Endodermal cell (in vitro differentiated cells): Measurements from ENCODE around the gene ALDH9A1. TPM values are rescaled to one million over a fixed set of nuclear protein-coding genes. Genes with fewer than 3 reads are reported as not detected.

Experiments
- DNase-seq: peaks from one replicate; pipeline ENCODE4 v3.0.0-alpha.2; 2017
- H3K27ac ChIP-seq: 2 replicates; pipeline ENCODE4 v1.5.1; 2013; ENCODE audit warnings: mild to moderate bottlenecking, low read depth, low read length, moderate library complexity
- H3K27me3 ChIP-seq: 2 replicates; pipeline ENCODE4 v1.6.1; 2013; ENCODE audit warnings: mild to moderate bottlenecking, low read length, moderate library complexity; ENCODE audit not compliant: insufficient read depth, control insufficient read depth, poor library complexity, severe bottlenecking
- H3K36me3 ChIP-seq: 2 replicates; pipeline ENCODE4 v1.7.0; 2013; ENCODE audit warnings: mild to moderate bottlenecking, low read length, moderate library complexity; ENCODE audit not compliant: control insufficient read depth, insufficient read depth
- H3K4me1 ChIP-seq: one replicate; pipeline ENCODE4 v1.7.0; 2013; ENCODE audit warnings: low read length; ENCODE audit not compliant: control insufficient read depth, insufficient read depth
- H3K4me3 ChIP-seq: 2 replicates; pipeline ENCODE4 v1.5.1; 2013; ENCODE audit warnings: mild to moderate bottlenecking, low read length, moderate library complexity
- H3K9ac ChIP-seq: 2 replicates; pipeline ENCODE4 v1.6.1; 2013; ENCODE audit warnings: mild to moderate bottlenecking, low read length, moderate library complexity; ENCODE audit not compliant: poor library complexity, severe bottlenecking; ENCODE audit errors: extremely low read depth
- H3K9me3 ChIP-seq: 2 replicates; pipeline ENCODE4 v1.6.1; 2013; ENCODE audit warnings: mild to moderate bottlenecking, low read length, moderate library complexity; ENCODE audit not compliant: control insufficient read depth
- H3K27ac Mint-ChIP-seq: 2 replicates; pipeline ENCODE4 v1.8.0; 2020; ENCODE audit warnings: mixed read lengths
- H3K27me3 Mint-ChIP-seq: 2 replicates; pipeline ENCODE4 v1.8.0; 2021; ENCODE audit warnings: mild to moderate bottlenecking, mixed read lengths; ENCODE audit not compliant: insufficient read depth
- H3K36me3 Mint-ChIP-seq: 2 replicates; pipeline ENCODE4 v1.8.0; 2020; ENCODE audit warnings: low read depth, mixed read lengths
- H3K4me1 Mint-ChIP-seq: 2 replicates; pipeline ENCODE4 v1.8.0; 2020; ENCODE audit warnings: mixed read lengths
- H3K4me3 Mint-ChIP-seq: 2 replicates; pipeline ENCODE4 v1.8.0; 2020; ENCODE audit warnings: mild to moderate bottlenecking, moderate library complexity, mixed read lengths
- H3K9me3 Mint-ChIP-seq: 2 replicates; pipeline ENCODE4 v1.8.0; 2020; ENCODE audit warnings: mild to moderate bottlenecking, mixed read lengths
- WGBS, 2 experiments: methylation state at CpG; one replicate each; pipeline versions ENCODE4 v1.1.5 to v1.1.7; 2013; ENCODE audit warnings: missing lambda C conversion rate in 2 of 2, mixed read lengths in 1 of 2; ENCODE audit not compliant: insufficient coverage in 1 of 2, insufficient read length in 1 of 2; 5-methylcytosine and 5-hydroxymethylcytosine counted together
- total RNA-seq, 2 donors: library from RNA; stranded (reverse); fragmentation: NEBNext Ultra II Directional in 1 of 2; extraction: Animal tissue kit (Norgen Biotek cat#: 25700) in 1 of 2; gene quantifications; 2 replicates in 1 of 2; 3 replicates in 1 of 2; pipeline ENCODE4 v1.2.1, GENCODE V29; 2021
- TF ChIP-seq, protein P1 (sequence below): fragments of 200-600 bp; sonication (generic); conservative IDR thresholded peaks from 2 replicates; pipeline ENCODE4 v1.5.0; 2021; ENCODE audit warnings: antibody characterized with exemption, mild to moderate bottlenecking

The ALDH9A1 gene
- total RNA-seq, 2 donors from 2014 or later, result 47.6 to 52.2 TPM

GRCh38 chr1:165696625-165697100 is 1.7 kb downstream of the ALDH9A1 start:
- peaks cover 7% of the 10 kb centered on the region for H3K4me1 Mint-ChIP-seq

GRCh38 chr1:165695031-165695430 is 3.3 kb downstream of the ALDH9A1 start:
- Histone ChIP-seq H3K27me3 (no peaks in the 10 kb centered on the region), H3K27ac (no peak overlapping the region), H3K36me3 (peaks cover 10% of the 10 kb centered on the region), H3K4me1 (no peaks in the 10 kb centered on the region), H3K9me3 (peaks cover 8% of the 10 kb centered on the region), H3K9ac (no peak overlapping the region), H3K4me3 (no peak overlapping the region)
- WGBS, 2 experiments, result 94% methylated on average over 6 to 7 of the region's 7 CpGs
- Mint-ChIP-seq H3K27me3 (no peaks in the 10 kb centered on the region), H3K4me1 (peaks cover 7% of the 10 kb centered on the region), H3K36me3 (peaks cover 47% of the 10 kb centered on the region), H3K9me3 (peaks cover 31% of the 10 kb centered on the region), H3K4me3 (no peak overlapping the region), H3K27ac (no peak overlapping the region)
- TF ChIP-seq, protein P1, sequence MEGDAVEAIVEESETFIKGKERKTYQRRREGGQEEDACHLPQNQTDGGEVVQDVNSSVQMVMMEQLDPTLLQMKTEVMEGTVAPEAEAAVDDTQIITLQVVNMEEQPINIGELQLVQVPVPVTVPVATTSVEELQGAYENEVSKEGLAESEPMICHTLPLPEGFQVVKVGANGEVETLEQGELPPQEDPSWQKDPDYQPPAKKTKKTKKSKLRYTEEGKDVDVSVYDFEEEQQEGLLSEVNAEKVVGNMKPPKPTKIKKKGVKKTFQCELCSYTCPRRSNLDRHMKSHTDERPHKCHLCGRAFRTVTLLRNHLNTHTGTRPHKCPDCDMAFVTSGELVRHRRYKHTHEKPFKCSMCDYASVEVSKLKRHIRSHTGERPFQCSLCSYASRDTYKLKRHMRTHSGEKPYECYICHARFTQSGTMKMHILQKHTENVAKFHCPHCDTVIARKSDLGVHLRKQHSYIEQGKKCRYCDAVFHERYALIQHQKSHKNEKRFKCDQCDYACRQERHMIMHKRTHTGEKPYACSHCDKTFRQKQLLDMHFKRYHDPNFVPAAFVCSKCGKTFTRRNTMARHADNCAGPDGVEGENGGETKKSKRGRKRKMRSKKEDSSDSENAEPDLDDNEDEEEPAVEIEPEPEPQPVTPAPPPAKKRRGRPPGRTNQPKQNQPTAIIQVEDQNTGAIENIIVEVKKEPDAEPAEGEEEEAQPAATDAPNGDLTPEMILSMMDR, result no peak
- no peak for DNase-seq

More at GRCh38 chr1:165696625-165697100, 1.7 kb downstream of the ALDH9A1 start:
- TF ChIP-seq, protein P1, result no peak
- Histone ChIP-seq H3K27ac (no peak overlapping the region), H3K36me3 (peaks cover 3% of the 10 kb centered on the region), H3K4me3 (peak overlapping the region; percentile 95), H3K9ac (no peak overlapping the region), H3K27me3 (no peaks in the 10 kb centered on the region), H3K9me3 (no peaks in the 10 kb centered on the region), H3K4me1 (no peaks in the 10 kb centered on the region)
- Mint-ChIP-seq H3K9me3 (peaks cover 16% of the 10 kb centered on the region), H3K27ac (no peak overlapping the region), H3K4me3 (peak overlapping the region; percentile 13), H3K27me3 (peaks cover 8% of the 10 kb centered on the region), H3K36me3 (peaks cover 31% of the 10 kb centered on the region)
- WGBS, 2 experiments, result 88 to 100% methylated on average over 1 to 2 of the region's 2 CpGs
- DNase-seq, result no peak

- Mint-ChIP-seq H3K4me1 (peaks cover 7% of the 10 kb centered on the region), H3K36me3 (peaks cover 56% of the 10 kb centered on the region), H3K27ac (no peak overlapping the region), H3K9me3 (peaks cover 34% of the 10 kb centered on the region), H3K27me3 (no peaks in the 10 kb centered on the region), H3K4me3 (no peak overlapping the region)
- Histone ChIP-seq H3K27me3 (peaks cover 10% of the 10 kb centered on the region), H3K9me3 (peaks cover 21% of the 10 kb centered on the region), H3K9ac (no peak overlapping the region), H3K4me1 (no peaks in the 10 kb centered on the region), H3K4me3 (no peak overlapping the region), H3K27ac (no peak overlapping the region), H3K36me3 (peaks cover 31% of the 10 kb centered on the region)
- DNase-seq, result no peak
- WGBS, 2 experiments, result 93 to 97% methylated on average over 4 to 5 of the region's 5 CpGs
- TF ChIP-seq, protein P1, result no peak
Measured at GRCh38 chr1:165688046-165688445, 10.3 kb downstream of the ALDH9A1 start.
